HG02884 (cell line): Measurements from ENCODE around the gene PILRA.
A peak's percentile ranks its signal among the peaks of the same experiment; 100 is the strongest.
"Not testable (repeated sequence)": the region's sequence is repeated elsewhere in the genome, so short reads cannot be mapped to it uniquely, and the experiment has no call there.

Experiments
- ATAC-seq: cut with Tn5 transposase; IDR thresholded peaks from one replicate; pipeline ENCODE4 v1.9.1; 2021; ENCODE audit warnings: mild to moderate bottlenecking, moderate library complexity; ENCODE audit not compliant: unreplicated experiment

PILRA gene

DNA sequence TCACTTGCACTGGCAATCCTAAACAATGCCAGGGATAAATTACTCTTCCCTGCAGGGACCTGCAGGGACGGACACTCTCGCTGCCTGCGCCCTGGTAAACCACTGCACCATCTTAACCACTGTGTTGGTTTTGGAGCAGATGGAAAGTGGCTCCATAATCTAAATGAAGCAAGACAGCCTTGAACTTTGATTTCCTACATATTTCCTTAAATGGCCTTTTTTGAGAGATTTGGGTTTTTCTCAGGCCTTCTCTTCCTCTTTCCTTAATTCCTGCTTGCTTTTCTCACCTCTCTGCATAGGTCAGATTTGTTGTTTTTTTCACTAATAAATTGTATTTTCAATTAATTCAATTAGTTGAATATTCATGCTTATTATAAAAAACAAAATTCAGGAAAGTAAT, 2.8 kb downstream of the PILRA start:
- no peak for ATAC-seq

DNA sequence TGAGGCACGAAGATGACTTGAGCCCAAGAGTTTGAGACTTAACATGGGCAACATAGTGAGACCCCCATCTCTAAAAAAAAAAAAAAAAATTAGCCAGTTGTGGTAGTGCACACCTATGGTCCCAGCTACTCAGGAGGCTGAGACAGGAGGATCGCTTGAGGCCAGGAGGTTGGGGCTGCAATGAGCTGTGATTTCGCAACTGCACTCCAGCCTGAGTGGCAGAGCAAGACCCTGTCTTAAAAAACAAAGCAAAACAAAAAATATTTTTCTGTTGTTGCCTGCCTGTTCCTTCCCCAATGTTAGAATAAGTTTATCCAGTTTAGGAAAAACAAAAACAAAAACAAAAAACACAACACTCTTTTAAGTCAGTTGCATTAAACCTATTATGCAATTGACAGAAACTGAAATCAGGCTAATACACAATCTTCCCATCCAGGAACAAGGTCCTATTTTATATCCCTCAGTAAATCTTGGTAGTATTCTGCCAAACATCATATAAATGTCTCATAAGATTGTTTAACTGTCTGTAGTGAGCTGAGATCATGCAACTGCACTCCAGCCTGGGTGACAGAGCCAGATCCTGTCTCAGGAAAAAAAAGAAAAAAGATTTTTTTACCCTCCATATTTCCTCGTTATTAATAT, 4.9 kb downstream of the PILRA start:
- ATAC-seq: no peak

DNA sequence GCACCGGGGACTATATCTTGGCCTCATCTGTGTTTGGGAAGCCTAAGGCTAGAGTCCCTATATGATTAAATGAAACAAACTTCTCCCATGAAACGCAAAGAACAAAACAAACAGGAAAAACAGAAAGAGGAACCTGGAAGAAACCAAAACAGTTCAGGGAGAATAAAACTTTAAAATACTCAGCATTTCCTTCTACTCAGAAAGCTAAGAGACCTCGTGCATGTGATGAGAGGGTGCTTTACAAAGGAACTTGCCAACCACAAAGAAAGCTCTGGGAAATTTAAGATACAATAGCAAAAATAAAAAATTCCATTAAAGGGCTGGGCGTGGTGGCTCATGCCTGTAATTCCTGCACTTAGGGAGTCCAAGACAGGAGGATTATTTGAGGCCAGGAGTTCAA, 6.9 kb downstream of the PILRA start:
- no peak for ATAC-seq

DNA sequence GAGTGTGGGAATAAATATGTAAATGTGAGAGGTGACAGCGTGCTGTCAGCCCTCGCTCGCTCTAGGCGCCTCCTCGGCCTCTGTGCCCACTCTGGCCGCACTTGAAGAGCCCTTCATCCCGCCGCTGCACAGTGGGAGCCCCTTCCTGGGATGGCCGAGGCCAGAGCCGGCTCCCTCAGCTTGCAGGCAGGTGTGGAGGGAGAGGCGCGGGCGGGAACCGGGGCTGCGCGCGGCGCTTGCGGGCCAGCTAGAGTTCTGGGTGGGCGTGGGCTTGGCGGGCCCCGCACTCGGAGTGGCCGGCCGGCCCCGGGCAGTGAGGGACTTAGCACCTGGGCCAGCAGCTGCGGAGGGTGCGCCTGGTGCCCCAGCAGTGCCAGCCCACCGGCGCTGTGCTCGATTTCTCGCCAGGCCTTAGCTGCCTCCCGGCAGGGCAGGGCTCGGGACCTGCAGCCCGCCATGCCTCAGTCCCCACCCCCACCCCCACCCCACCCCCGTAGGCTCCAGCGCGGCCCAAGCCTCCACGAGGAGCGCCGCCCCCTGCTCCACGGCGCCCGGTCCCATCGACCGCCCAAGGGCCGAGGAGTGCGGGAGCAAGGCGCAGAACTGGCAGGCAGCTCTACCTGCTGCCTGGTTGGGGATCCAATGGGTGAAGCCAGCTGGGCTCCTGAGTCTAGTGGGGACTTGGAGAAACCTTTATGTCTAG, 8.4 kb downstream of the PILRA start:
- ATAC-seq: not testable (repeated sequence)

DNA sequence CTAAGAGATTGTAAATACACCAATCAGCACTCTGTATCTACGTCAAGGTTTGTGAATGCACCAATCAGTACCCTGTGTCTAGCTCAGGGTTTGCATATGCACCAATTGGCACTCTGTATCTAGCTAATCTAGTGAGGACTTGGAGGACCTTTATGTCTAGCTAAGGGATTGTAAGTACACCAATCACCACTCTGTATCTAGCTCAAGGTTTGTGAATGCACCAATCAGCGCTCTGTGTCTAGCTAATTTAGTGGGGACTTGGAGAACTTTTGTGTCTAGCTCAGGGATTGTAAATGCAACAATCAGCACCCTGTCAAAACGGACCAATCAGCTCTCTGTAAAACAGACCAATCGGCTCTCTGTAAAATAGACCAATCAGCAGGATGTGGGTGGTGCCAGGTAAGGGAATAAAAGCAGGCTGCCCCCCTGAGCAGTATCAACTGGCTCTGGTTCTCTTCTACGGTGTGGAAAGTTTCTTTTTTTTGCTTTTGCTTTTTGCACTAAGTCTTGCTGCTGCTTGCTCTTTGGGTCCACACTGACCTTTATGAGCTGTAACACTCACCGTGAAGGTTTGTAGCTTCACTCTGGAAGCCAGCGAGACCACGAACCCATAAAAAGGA, 9.1 kb downstream of the PILRA start:
- ATAC-seq: not testable (repeated sequence)

DNA sequence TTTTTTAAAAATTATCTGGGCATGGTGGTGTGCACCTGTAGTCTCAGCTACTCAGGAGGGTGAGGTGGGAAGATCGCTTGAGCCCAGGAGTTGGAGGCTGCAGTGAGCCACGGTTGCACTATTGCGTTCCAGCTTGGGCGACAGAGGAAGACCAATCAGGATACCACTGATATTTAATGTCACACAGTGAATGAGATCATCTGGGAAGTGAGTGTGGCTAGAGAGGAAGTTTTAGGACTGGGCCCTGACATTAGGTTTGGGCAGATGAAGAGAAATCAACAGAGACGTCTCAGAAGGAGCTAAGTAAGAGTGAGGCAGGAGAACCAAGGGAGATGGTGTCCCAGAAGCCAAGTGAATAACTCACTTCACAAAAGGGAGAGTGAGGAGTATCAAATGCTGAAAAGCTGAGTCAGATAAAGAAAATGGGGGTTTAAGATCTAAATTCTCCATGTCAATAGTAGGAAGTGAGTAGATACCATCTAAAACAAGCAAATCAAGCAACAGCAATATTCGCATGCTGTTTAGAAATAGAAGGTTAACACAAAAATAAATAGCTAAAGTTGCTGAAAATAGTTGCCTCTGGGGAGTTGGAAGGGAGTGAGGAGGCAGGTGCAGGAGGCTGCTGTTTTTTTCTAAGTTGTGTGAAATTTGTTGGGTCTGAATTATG, 11.5 kb downstream of the PILRA start:
- ATAC-seq: no peak

DNA sequence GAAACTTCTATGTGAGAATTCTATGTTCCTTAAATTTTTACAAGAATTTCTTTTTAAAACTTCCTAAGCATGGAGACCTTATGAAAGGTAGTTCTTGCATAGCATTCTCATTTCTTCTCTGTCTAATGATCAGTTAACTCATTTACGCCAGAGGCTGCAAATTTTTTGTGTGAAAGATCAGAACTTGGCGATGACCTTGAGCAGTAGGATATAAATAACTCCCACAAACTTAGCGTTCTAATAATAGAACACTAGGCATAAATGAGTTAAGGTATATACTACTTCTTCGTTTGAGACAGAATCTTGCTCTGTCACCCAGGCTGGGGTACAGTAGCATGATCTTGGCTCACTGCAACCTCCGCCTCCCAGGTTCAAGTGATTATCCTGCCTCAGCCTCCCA, 13.7 kb downstream of the PILRA start:
- ATAC-seq: no peak

DNA sequence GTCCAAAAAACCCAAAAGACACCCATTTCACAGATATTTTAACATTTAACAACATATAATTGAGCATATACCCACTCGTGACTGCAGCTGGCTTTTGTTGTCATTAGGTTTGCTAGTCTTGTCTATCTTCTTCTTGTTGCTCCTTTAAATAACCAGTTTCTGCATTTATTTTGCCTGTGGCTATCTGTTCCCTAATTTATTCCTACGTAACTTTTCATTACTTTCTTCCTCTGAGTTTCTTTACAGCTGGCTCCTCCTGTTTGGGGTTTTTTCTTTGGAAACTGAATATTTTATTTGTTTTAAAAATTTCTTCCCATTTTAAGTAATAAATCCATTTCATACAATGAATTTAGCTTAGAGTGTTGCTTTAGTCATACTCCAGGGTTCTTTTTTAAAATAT, 14.4 kb downstream of the PILRA start:
- ATAC-seq: no peak

DNA sequence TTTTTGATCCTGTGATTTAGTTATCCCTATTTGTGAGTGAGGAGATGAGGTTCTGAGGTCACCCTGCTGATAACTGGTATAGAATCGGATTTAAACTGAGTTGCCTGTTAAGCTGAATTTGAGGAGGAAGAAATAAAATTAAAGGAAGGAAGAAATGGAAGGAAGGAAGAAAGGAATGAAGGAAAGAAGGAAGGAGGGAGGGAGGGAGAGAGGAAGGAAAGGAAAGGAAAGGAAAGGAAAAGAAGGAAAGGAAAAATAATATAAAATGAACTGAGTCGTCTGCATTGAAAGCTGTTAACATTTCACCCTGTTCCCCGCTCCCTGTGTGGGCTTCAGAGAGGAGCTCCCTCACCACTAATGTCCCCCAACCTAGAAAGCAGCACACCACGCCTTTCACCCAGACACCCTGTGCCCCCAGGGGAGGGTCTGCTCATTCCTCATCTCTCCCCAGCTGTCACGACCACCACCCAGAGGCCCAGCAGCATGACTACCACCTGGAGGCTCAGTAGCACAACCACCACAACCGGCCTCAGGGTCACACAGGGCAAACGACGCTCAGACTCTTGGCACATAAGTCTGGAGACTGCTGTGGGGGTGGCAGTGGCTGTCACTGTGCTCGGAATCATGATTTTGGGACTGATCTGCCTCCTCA, 16.3 kb downstream of the PILRA start:
- ATAC-seq: no peak

DNA sequence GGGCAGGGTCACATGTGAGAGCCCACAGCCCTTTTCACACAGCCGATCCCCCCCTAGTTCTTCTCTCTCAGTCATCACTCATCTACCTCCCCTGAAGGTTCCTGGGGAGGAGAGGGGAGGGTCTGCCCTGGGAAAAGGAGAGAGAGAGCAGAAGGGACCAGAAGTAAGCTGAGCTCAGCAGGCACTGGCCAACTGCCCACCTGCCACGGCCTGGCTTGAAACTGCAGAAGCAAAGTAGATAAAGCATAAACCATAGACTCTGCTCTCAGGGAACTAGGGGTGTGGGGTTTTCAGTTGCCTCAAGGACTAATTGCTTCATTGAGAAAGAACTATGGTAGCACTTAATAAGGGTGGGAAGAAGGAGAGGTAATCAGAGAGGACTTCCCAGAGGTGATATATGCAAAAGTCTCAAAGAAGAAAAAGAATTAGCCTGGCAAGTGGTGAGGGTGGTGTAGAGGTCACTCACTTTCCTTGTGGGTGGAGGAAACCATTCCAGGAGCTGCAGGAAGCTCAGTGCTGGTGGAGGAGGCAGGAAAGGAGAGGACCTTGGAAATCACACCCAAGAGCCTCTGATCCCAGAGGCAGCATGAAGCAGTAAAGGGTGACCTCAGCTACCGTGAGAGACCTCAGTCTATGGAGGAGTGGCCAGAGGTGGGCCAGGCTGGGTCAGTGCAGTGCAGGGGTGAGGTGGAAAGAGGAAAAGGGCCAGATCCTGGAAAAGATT, 17.2 kb downstream of the PILRA start:
- no peak for ATAC-seq

DNA sequence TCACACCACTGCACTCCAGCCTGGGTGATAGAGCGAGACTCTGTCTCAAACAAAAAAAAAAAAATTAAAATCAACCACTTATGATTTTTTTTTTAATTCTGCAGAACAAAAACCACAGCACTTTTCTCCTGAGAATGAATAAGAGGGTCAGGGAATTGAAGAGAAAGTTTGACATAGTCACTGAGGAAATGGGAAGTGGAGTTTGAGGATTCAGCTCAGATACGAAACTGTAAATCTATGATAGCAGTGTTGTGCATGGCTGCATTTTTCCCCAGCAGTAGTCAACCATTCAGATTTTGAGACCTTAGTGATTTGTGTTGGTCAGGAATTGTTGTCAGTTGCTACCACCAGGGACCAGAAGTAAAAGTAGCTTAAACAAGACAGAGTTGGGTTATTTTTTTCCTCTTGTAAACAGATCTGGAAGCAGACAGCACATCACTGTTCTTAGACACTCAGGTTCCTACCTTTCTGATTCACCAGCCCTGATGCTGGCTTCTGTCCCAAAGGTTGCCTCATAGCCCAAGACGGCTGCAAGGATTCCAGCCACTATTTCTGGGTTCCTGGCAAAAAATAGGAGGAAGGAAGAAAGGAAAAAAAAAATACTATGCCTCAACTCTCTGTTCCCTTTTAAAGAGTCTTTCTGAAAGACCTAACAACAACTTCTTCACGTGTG, 20.1 kb downstream of the PILRA start:
- ATAC-seq: no peak

DNA sequence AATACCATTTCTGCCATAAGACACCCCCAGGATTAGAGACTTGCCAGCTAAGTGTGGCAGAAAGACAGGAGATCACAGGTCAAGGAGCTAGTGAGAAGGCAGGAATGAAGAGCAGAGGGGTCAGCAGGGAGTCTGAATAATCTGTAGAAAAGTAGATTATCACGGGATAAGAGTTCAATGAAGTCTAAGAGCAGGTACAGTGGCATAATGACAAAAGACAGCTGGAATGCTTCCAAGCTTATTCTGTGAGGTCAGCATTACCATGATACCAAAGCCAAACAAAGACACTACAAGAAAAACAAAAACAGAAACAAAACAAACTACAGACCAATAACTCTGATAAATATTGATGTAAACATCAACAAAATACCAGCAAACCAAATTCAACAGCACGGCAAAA, 20.8 kb downstream of the PILRA start:
- ATAC-seq: no peak

DNA sequence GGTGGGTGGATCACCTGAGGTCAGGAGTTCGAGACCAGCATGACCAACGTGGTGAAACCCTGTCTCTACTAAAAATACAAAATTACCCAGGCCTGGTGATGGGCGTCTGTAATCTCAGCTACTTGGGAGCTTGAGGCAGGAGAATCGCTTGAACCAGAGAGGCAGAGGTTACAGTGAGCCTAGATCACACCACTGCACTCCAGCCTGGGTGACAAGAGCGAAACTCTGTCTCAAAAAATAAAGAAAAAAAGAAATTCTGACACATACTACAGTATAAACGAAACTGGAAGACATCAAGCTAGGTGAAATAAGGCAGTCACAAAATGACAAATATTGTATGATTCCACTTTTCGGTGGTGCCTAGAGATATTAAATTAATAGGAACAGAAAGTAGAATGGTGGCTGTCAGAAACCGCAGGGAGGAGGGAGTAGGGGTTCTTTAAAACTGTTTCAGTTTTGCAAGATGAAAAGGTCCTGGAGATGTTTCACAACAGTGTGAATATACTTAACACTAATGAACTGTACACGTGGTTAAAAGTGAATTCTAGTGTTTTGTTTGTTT, 23.2 kb downstream of the PILRA start:
- ATAC-seq: peak; percentile 85

DNA sequence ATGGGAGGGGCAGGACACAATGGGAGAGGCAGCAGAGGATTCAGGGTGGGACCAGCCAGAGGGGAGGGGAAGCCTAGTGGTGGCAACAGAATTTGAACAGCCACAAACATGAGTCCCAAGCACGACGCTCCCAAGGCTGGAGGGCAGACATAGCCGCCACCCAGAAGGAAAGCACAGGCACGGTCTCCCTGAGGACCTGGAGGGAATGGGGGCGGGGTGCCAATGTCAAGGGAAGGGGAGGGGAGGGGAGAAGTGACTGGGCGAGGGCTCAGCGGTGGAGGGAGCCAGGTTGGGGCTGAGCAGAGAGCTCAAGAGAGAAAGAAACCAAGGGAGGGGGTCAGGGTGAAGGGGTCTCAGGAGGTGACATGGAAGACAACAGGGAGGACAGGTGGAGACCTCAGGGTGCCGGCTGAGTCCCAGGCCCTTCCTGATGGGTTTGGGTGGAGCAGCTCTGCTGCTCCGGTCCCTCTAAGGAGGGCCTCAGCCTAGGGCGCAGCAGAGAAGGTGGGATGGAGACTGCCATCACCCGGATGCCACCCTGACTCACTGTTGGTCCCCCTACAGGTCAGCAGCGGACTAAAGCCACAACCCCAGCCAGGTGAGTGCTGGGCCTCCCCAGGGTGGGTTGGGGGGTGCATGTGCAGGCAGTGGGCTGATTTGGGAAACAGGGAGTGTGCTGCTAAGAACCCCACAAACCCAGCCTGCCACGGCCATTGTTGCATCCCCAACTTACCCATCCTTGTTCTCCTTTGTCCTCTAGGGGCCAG, 24.2 kb downstream of the PILRA start:
- ATAC-seq: no peak

DNA sequence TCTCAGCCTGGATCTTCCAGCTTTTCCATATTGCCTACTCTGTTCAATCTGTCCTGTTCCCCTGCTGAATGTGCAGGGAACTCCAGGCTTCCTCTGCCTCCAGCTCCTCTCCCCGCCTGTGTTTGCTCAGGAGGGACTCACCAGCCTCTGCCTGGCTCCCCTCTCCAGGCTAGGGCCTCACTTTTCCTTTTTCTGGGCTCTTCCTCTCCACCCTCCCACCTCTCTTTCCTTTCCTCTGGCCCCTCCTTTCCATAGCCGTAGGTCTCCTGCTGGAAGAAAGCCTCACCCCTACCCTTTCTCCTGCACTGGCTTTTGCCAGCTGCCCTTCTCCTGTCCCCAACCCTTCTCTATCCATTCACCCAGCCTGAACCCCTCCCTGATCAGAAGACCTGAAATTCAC, 25.0 kb downstream of the PILRA start:
- no peak for ATAC-seq

DNA sequence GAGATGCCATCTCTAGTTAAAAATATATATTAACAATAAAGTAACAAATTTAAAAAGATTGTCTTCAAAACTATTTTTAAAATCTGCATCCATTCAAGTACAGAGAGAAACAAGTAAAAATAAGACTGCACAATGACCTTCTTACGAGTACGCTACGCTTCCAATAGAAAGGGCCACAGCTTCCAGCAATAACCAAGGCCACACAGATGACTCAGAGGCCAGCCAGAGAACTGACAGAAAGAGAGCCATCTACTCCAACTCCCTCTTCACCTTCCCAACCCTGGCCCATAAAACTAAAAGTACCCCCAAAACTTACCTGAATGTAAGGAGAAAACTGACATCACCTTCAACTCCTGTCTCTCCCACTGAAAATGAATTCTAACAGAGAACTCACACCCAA, 26.8 kb downstream of the PILRA start:
- no peak for ATAC-seq

DNA sequence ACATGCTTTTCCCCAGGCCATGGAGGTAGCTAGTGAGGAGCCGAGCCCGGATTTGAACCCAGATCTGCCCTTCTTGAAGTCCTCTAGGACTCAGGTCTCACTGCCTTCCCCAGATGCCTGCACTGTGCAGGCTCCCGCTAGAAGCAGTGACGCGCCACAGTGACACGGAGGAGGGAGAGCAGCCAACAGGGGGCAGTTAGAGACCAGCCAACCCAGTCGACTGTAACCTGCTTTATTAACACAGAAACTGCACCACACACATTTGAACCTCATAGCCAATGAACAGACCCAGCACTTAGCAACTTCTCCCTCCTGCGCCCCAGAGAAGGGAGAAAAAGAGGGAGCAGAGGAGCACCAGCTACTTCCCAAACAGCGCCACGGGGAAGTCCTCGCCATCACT, 27.4 kb downstream of the PILRA start:
- ATAC-seq: no peak

DNA sequence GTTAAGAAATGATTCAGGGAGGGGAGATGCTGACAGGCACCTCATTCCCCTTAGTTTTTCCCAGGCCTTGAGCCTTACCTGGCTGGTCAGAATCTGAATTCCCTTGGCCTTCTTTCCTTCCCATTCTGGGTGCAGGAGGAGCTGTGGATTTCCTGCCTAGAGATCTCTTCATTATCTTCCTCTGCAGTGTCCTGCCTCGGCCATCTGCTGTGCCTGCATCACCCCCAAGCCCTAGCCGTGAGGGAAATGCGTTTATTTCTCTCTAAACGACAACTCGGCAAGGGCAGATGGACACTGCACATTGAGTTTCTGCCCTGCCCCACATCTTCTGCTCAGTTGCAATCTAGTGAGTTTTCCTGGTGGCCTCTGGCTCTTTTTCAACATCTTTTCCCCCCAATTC, 28.5 kb downstream of the PILRA start:
- ATAC-seq: no peak

DNA sequence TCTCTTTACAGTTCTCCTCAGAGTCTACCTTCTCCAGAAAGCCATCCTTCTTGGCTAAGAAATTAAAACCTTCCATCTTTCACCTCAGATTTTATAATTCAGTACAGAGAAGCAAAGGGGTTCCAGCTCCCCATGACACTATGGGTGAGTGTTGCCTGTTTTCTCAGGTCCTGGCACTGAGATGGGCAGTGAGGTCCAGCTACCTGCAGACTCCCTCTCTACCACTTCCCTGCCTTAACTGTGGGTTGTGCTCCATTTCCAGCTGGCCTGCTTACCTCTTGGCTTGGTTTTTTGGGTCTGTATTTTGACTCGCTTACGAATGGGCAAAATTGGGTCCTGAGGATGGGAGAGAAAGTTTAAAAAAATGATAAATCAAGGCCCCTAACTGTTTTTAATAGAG, 29.0 kb downstream of the PILRA start:
- ATAC-seq: no peak
